Memory B cell (primary cell): Measurements from ENCODE around the gene ZNF483.
"Not testable (repeated sequence)": the region's sequence is repeated elsewhere in the genome, so short reads cannot be mapped to it uniquely, and the experiment has no call there.

Experiments
- ATAC-seq: fragments of 150-1000 bp; cut with Tn5 transposase; 2 replicates; pipeline ENCODE4 v1.10.0; 2021; ENCODE audit warnings: low read depth, mild to moderate bottlenecking, moderate library complexity
- DNase-seq, 2 donors: peaks; one replicate each; pipeline ENCODE4 v3.0.0; 2022; ENCODE audit warnings: low spot score in 2 of 2
- H3K27ac Mint-ChIP-seq: one replicate; pipeline ENCODE4 v1.8.0; 2022; ENCODE audit warnings: mild to moderate bottlenecking, moderate library complexity, mixed read lengths
- H3K27me3 Mint-ChIP-seq: one replicate; pipeline ENCODE4 v1.8.0; 2022; ENCODE audit warnings: mixed read lengths
- H3K36me3 Mint-ChIP-seq: one replicate; pipeline ENCODE4 v1.8.0; 2022; ENCODE audit warnings: mild to moderate bottlenecking, mixed read lengths
- H3K4me1 Mint-ChIP-seq: one replicate; pipeline ENCODE4 v1.8.0; 2022; ENCODE audit warnings: mixed read lengths
- H3K4me3 Mint-ChIP-seq: one replicate; pipeline ENCODE4 v1.8.0; 2022; ENCODE audit warnings: mild to moderate bottlenecking, moderate library complexity, mixed read lengths
- H3K9me3 Mint-ChIP-seq: one replicate; pipeline ENCODE4 v1.8.0; 2022; ENCODE audit warnings: mixed read lengths

ZNF483 gene

GRCh38 chr9:111610845-111611244 lies 85.9 kb downstream of the ZNF483 start:
- H3K9me3 Mint-ChIP-seq, result no peaks in the 10 kb centered on the region
- no peak for ATAC-seq
- H3K4me1 Mint-ChIP-seq, result no peaks in the 10 kb centered on the region
- H3K27ac Mint-ChIP-seq, result no peak overlapping the region
- H3K36me3 Mint-ChIP-seq, result no peaks in the 10 kb centered on the region
- peaks cover 21% of the 10 kb centered on the region for H3K27me3 Mint-ChIP-seq
- no peak for DNase-seq
- H3K4me3 Mint-ChIP-seq, result no peak overlapping the region

- peaks cover 21% of the 10 kb centered on the region for H3K27me3 Mint-ChIP-seq
- no peaks in the 10 kb centered on the region for H3K9me3 Mint-ChIP-seq
- no peak overlapping the region for H3K4me3 Mint-ChIP-seq
- DNase-seq (no peak), ATAC-seq (no peak)
- no peaks in the 10 kb centered on the region for H3K36me3 Mint-ChIP-seq
- H3K4me1 Mint-ChIP-seq, result no peaks in the 10 kb centered on the region
- no peak overlapping the region for H3K27ac Mint-ChIP-seq
Observed at GRCh38 chr9:111613436-111614040, 88.6 kb downstream of the ZNF483 start.

- H3K36me3 Mint-ChIP-seq, result no peaks in the 10 kb centered on the region
- DNase-seq (no peak), ATAC-seq (no peak)
- H3K27me3 Mint-ChIP-seq, result peaks cover 12% of the 10 kb centered on the region
- no peaks in the 10 kb centered on the region for H3K4me1 Mint-ChIP-seq
- no peak overlapping the region for H3K27ac Mint-ChIP-seq
- H3K4me3 Mint-ChIP-seq, result no peak overlapping the region
- H3K9me3 Mint-ChIP-seq, result no peaks in the 10 kb centered on the region
Observed at GRCh38 chr9:111615928-111616327, 90.9 kb downstream of the ZNF483 start.

GRCh38 chr9:111617349-111617748 lies 92.4 kb downstream of the ZNF483 start:
- not testable (repeated sequence) for H3K4me3 Mint-ChIP-seq, H3K4me1 Mint-ChIP-seq, H3K27ac Mint-ChIP-seq, H3K36me3 Mint-ChIP-seq, H3K9me3 Mint-ChIP-seq, DNase-seq, ATAC-seq
- H3K27me3 Mint-ChIP-seq, result peaks cover 11% of the 10 kb centered on the region

- H3K4me1 Mint-ChIP-seq, result no peaks in the 10 kb centered on the region
- no peaks in the 10 kb centered on the region for H3K36me3 Mint-ChIP-seq
- H3K4me3 Mint-ChIP-seq, result no peak overlapping the region
- peaks cover 4% of the 10 kb centered on the region for H3K27me3 Mint-ChIP-seq
- H3K9me3 Mint-ChIP-seq, result no peaks in the 10 kb centered on the region
- DNase-seq (peak in 1 of 2 donors; percentile 19), ATAC-seq (peak; percentile 56)
- no peak overlapping the region for H3K27ac Mint-ChIP-seq
Observed at GRCh38 chr9:111621895-111622480, 97.0 kb downstream of the ZNF483 start.

GRCh38 chr9:111622626-111623025 lies 97.6 kb downstream of the ZNF483 start:
- ATAC-seq, result no peak
- no peaks in the 10 kb centered on the region for H3K36me3 Mint-ChIP-seq
- no peaks in the 10 kb centered on the region for H3K9me3 Mint-ChIP-seq
- no peak overlapping the region for H3K4me3 Mint-ChIP-seq
- H3K27ac Mint-ChIP-seq, result no peak overlapping the region
- no peaks in the 10 kb centered on the region for H3K4me1 Mint-ChIP-seq
- peaks cover 4% of the 10 kb centered on the region for H3K27me3 Mint-ChIP-seq
- DNase-seq, result no peak
